Subcutaneous abdominal adipose tissue (tissue), 5 donors: Measurements from ENCODE around the gene OR2B6.

Experiments
- H3K27ac ChIP-seq: one replicate; pipeline ENCODE4 v1.7.0; 2013; ENCODE audit warnings: low read depth, mild to moderate bottlenecking, inconsistent platforms, low read length, moderate library complexity
- H3K27me3 ChIP-seq, 5 donors: one replicate each; pipeline ENCODE4 v1.7.0; 2013; ENCODE audit warnings: low read length in 5 of 5, inconsistent platforms in 1 of 5; ENCODE audit not compliant: control insufficient read depth in 5 of 5, insufficient read depth in 4 of 5
- H3K36me3 ChIP-seq, 5 donors: one replicate each; pipeline ENCODE4 v1.7.0; 2013; ENCODE audit warnings: low read length in 5 of 5; ENCODE audit not compliant: control insufficient read depth in 5 of 5, insufficient read depth in 5 of 5
- H3K4me1 ChIP-seq, 5 donors: one replicate each; pipeline ENCODE4 v1.7.0; 2013; ENCODE audit warnings: low read length in 5 of 5, mild to moderate bottlenecking in 3 of 5, moderate library complexity in 1 of 5; ENCODE audit not compliant: control insufficient read depth in 5 of 5, insufficient read depth in 5 of 5
- H3K4me3 ChIP-seq, 5 donors: one replicate each; pipeline ENCODE4 v1.7.0; 2013; ENCODE audit warnings: low read length in 5 of 5, low read depth in 1 of 5
- H3K9ac ChIP-seq, 5 donors: one replicate each; pipeline ENCODE4 v1.7.0; 2013; ENCODE audit warnings: low read length in 5 of 5, mild to moderate bottlenecking in 4 of 5, moderate library complexity in 3 of 5
- H3K9me3 ChIP-seq, 5 donors: one replicate each; pipeline ENCODE4 v1.7.0; 2013; ENCODE audit warnings: low read length in 5 of 5; ENCODE audit not compliant: control insufficient read depth in 5 of 5
- donor health status: healthy.
- donor health status: healthy.
- donor health status: healthy.
- donor health status: healthy.
- donor health status: healthy.

The OR2B6 gene

DNA sequence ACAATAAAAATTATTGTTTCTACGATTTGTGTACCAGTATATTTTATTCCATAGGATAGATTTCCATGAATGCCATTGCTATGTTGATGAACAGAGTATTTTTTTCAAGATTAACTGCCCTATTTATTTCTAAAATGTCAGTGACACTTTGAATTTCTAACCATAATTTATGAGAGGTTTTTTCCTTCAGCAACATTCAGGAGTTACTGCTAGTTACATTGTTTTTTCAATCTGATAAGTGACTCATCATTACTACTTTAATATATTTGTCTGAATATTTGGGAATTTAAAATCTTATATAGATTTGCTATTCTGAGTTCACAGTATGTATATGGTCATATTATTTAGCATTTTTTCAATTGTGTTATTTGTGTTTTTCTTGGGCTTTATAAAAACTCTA lies 6.0 kb upstream of the OR2B6 start:
- peaks cover 0 to 4% (median 0%) of the 10 kb centered on the region in 5 donors for H3K27me3 ChIP-seq
- no peaks in the 10 kb centered on the region for H3K36me3 ChIP-seq
- no peak overlapping the region for H3K4me3 ChIP-seq
- H3K9me3 ChIP-seq = peaks cover 0 to 8% (median 2%) of the 10 kb centered on the region in 5 donors
- no peak overlapping the region for H3K9ac ChIP-seq
- H3K4me1 ChIP-seq = no peaks in the 10 kb centered on the region
- H3K27ac ChIP-seq = no peak overlapping the region

DNA sequence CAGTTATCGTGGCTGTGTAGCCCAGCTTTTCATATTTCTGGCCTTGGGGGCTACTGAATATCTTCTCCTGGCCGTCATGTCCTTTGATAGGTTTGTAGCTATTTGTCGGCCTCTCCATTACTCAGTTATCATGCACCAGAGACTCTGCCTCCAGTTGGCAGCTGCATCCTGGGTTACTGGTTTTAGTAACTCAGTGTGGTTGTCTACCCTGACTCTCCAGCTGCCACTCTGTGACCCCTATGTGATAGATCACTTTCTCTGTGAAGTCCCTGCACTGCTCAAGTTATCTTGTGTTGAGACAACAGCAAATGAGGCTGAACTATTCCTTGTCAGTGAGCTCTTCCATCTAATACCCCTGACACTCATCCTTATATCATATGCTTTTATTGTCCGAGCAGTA lies 475 bp downstream of the OR2B6 start:
- no peak overlapping the region for H3K4me3 ChIP-seq

DNA sequence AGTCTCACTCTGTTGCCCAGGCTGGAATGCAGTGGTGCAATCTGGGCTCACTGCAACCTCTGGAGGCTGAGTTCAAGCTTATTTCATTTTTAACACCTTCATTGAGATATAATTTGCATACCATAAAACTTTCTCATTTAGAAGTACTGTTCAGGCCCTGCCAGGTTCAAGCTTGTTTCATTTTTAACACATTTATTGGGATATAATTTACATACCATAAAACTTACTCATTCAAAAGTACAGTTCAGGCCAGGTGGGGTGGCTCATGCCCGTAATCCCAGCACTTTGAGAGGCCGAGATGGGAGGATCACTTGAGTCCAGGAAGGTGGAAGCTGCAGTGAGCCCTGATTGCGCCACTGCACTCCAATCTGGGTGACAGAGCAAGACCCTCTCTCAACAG lies 5.5 kb downstream of the OR2B6 start:
- Histone ChIP-seq H3K27ac (no peak overlapping the region), H3K4me3 (no peak overlapping the region), H3K36me3 (no peaks in the 10 kb centered on the region), H3K4me1 (no peaks in the 10 kb centered on the region), H3K9me3 (peaks cover 0 to 10% (median 0%) of the 10 kb centered on the region in 5 donors), H3K27me3 (peaks cover 0 to 2% (median 0%) of the 10 kb centered on the region in 5 donors), H3K9ac (no peak overlapping the region)

More for the DNA sequence above, 475 bp downstream of the OR2B6 start:
- Histone ChIP-seq H3K9ac (no peak overlapping the region), H3K4me1 (no peaks in the 10 kb centered on the region), H3K27me3 (peaks cover 0 to 2% (median 0%) of the 10 kb centered on the region in 5 donors), H3K27ac (no peak overlapping the region), H3K36me3 (no peaks in the 10 kb centered on the region), H3K9me3 (no peaks in the 10 kb centered on the region)

DNA sequence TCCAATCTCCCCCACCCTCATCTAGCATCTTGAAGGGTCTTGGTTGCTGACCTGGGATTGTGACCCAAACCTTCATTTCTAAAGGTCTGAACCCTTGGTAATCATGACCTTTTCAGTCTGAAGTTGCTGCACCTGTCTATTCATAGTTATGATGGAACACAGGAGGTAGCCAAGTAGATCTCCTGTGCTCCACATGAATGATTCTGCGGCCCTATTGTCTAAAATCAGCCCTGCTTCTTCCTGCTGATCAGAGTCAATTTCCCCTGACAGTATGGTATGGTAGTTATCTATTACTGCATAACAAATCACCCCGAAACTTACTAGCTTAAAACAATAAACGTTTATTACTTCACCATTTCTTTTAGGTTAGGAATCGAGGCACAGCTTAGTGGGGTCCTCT lies 9.0 kb downstream of the OR2B6 start:
- peaks cover 0 to 2% (median 0%) of the 10 kb centered on the region in 5 donors for H3K27me3 ChIP-seq
- no peak overlapping the region for H3K9ac ChIP-seq
- H3K9me3 ChIP-seq = peaks cover 0 to 12% (median 6%) of the 10 kb centered on the region in 5 donors
- H3K27ac ChIP-seq = no peak overlapping the region
- no peaks in the 10 kb centered on the region for H3K4me1 ChIP-seq
- H3K4me3 ChIP-seq = no peak overlapping the region
- no peaks in the 10 kb centered on the region for H3K36me3 ChIP-seq

DNA sequence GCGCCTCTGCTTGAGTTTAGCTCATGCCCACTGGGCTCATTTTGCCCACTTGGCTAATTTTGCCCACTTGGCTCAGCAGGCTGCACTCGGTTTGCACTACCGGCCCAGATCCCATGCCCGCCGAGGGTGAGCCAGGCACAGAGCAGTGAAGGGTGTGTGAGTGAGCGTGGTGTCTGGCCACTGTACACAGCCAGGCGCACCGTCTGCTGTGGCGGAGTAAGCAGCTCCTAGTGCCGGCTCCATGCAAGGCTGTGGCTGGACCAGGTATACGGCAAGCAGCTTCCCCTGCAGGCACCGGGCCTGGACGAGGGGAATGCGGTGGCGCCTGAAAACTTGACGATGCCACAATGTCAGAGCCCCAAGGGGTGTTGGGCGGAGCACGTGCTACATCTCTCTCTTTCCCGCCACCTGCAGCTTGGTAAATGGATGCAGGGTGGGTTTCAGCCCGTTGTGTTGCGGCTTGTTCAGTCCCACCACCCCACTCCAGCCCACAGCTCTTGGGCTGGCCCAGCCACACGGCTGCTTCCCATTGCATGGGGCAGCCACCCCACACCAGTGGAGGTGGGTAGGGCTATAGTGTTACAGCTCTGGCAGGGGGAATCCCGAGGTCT lies 9.9 kb downstream of the OR2B6 start:
- Histone ChIP-seq H3K27me3 (peaks cover 0 to 2% (median 0%) of the 10 kb centered on the region in 5 donors), H3K9ac (no peak overlapping the region), H3K27ac (no peak overlapping the region), H3K9me3 (peaks cover 0 to 12% (median 6%) of the 10 kb centered on the region in 5 donors), H3K4me3 (no peak overlapping the region), H3K36me3 (no peaks in the 10 kb centered on the region), H3K4me1 (no peaks in the 10 kb centered on the region)

DNA sequence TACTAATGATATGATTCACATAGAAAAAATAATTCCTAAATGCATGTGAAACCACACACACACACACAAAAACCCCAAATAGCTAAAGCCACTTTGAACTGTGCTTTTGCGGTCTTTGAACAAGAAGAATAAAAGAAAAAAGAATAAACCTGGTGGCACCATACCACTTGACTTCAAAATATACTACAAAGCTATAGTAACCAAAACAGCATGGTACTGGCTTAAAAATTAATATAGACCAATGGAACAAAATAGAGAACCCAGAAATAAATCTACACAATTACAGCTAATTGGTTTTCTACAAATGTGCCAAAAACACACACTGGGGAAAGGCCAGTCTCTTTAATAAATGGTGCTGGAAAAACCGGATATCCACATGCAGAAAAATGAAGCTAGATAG lies 13.4 kb downstream of the OR2B6 start:
- Histone ChIP-seq H3K4me3 (no peak overlapping the region), H3K4me1 (no peaks in the 10 kb centered on the region), H3K9ac (no peak overlapping the region), H3K9me3 (peaks cover 0 to 12% (median 6%) of the 10 kb centered on the region in 5 donors), H3K27ac (no peak overlapping the region), H3K36me3 (no peaks in the 10 kb centered on the region), H3K27me3 (no peaks in the 10 kb centered on the region)

DNA sequence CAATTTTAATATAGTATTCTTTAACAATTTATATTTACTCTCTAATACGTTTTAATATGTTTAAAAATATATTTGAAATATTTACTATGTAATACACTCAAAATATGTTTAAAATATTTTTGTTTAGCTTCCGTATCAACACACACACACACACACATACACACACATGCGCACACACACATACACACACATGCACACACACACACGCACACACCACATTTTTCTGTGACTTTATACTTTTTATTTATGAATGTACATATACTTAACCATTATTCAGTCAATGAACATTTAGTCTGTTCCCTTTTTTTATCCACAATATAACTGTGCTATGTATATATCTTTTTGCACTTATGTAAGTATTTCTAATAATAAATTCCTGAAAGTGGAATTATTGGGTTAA lies 15.7 kb downstream of the OR2B6 start:
- Histone ChIP-seq H3K4me3 (no peak overlapping the region), H3K4me1 (no peaks in the 10 kb centered on the region), H3K9ac (no peak overlapping the region), H3K9me3 (peaks cover 0 to 11% (median 2%) of the 10 kb centered on the region in 5 donors), H3K27ac (no peak overlapping the region), H3K27me3 (peaks cover 0 to 2% (median 0%) of the 10 kb centered on the region in 5 donors), H3K36me3 (no peaks in the 10 kb centered on the region)

DNA sequence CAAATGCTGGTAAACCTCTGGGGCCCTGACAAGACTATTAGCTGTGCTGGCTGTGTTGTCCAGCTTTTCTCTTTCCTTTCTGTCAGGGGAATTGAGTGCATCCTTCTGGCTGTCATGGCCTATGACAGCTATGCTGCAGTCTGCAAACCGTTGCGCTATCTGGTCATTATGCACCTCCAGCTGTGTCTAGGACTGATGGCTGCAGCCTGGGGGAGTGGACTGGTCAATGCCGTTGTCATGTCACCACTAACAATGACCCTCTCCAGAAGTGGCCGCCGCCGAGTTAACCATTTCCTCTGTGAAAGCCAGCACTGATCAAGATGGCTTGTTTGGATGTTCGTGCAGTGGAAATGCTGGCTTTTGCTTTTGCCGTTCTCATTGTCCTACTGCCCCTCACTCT lies 20.3 kb downstream of the OR2B6 start:
- H3K27me3 ChIP-seq = peaks cover 0 to 3% (median 0%) of the 10 kb centered on the region in 5 donors
- no peak overlapping the region for H3K9ac ChIP-seq
- no peak overlapping the region for H3K27ac ChIP-seq
- H3K36me3 ChIP-seq = no peaks in the 10 kb centered on the region
- no peaks in the 10 kb centered on the region for H3K9me3 ChIP-seq
- H3K4me3 ChIP-seq = no peak overlapping the region
- no peaks in the 10 kb centered on the region for H3K4me1 ChIP-seq

DNA sequence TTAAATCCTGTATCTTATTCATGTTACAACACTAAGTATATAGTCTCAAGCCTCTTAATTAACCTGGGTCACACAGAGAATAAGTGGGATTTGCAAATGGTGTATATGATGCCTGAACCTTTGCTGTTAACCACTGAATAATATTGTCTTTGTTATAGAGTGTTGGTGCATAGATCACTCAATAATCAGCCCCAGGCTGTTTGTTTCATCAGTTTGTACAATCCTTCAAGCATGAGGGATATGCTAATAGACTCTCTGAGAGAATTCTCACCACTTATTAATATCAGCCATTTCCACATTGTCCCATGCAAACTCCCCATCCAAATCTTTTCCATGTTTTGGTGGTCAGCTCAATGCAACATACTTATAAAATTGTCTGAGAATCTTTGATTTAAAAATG lies 21.7 kb downstream of the OR2B6 start:
- Histone ChIP-seq H3K36me3 (no peaks in the 10 kb centered on the region), H3K4me1 (no peaks in the 10 kb centered on the region)

DNA sequence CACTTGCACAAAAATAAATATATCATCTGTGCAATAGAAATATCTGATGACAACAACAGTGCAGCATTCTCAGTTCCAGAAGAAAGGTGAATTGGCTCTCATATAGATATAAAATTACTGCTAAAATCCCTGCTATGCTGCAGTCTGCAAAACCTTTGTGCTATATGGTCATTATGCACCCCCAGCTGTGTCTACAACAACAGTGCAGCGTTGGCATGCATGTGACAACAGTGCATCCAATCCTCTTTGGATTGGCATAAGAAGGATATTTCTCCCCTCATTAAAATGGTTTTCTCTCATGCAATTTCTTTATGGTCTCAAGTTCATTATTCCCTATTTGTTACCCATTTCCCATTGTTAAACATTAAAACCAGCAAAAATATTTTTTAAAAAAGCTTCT lies 23.1 kb downstream of the OR2B6 start:
- no peak overlapping the region for H3K27ac ChIP-seq
- no peaks in the 10 kb centered on the region for H3K4me1 ChIP-seq
- no peaks in the 10 kb centered on the region for H3K36me3 ChIP-seq
- no peak overlapping the region for H3K9ac ChIP-seq
- H3K27me3 ChIP-seq = peaks cover 0 to 3% (median 0%) of the 10 kb centered on the region in 5 donors
- no peak overlapping the region for H3K4me3 ChIP-seq
- no peaks in the 10 kb centered on the region for H3K9me3 ChIP-seq

More for the DNA sequence above, 21.7 kb downstream of the OR2B6 start:
- H3K4me3 ChIP-seq = no peak overlapping the region
- H3K27me3 ChIP-seq = peaks cover 0 to 3% (median 0%) of the 10 kb centered on the region in 5 donors
- H3K9ac ChIP-seq = no peak overlapping the region
- H3K27ac ChIP-seq = no peak overlapping the region
- H3K9me3 ChIP-seq = no peaks in the 10 kb centered on the region
